ENCODE results near the gene MCF2L2.

Gene MCF2L2

DNA sequence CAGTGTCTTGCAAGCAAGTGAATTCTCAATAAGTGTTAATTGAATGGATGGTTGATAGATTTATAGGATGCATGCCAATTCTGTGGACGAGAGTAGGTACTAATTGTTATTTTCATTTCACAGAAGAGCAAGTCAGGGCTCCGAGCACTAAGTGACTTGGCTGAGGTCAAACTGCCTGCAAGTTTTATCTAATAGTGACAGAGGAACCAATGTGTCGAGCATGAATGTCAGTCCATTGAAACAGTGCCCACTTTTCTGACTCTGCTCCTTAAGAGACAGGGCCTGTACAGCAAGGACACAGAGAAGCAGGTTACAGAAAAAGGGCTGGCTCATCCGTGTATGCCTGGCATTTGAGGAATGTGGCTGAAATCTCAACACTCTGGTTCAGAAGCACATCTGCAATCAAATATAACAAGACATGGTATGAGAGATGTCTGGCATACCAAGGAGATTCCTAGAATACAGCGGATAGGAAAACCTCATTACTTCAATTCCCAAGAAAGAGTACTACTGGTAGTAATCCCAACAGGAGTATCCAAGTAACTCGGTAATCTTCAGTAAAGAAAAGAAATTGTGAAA lies 181.3 kb downstream of the MCF2L2 start:
- TF ChIP-seq, protein P1, sequence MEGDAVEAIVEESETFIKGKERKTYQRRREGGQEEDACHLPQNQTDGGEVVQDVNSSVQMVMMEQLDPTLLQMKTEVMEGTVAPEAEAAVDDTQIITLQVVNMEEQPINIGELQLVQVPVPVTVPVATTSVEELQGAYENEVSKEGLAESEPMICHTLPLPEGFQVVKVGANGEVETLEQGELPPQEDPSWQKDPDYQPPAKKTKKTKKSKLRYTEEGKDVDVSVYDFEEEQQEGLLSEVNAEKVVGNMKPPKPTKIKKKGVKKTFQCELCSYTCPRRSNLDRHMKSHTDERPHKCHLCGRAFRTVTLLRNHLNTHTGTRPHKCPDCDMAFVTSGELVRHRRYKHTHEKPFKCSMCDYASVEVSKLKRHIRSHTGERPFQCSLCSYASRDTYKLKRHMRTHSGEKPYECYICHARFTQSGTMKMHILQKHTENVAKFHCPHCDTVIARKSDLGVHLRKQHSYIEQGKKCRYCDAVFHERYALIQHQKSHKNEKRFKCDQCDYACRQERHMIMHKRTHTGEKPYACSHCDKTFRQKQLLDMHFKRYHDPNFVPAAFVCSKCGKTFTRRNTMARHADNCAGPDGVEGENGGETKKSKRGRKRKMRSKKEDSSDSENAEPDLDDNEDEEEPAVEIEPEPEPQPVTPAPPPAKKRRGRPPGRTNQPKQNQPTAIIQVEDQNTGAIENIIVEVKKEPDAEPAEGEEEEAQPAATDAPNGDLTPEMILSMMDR (IDR thresholded peaks at IDR 0.05): no peak
- Histone ChIP-seq H3K27ac (no peak overlapping the region), H3K4me3 (ENCODE audit: low read depth in 1 of 2, low read length in 1 of 2) (no peak overlapping the region), H3K4me1 (ENCODE audit: control insufficient read depth in 1 of 2, insufficient read depth in 1 of 2, low read depth in 1 of 2, low read length in 1 of 2) (peaks cover 18 to 21% of the 10 kb centered on the region in 2 experiments), H3K36me3 (no peaks in the 10 kb centered on the region), H3K9me3 (peaks cover 7% of the 10 kb centered on the region), H3K27me3 (no peaks in the 10 kb centered on the region)

DNA sequence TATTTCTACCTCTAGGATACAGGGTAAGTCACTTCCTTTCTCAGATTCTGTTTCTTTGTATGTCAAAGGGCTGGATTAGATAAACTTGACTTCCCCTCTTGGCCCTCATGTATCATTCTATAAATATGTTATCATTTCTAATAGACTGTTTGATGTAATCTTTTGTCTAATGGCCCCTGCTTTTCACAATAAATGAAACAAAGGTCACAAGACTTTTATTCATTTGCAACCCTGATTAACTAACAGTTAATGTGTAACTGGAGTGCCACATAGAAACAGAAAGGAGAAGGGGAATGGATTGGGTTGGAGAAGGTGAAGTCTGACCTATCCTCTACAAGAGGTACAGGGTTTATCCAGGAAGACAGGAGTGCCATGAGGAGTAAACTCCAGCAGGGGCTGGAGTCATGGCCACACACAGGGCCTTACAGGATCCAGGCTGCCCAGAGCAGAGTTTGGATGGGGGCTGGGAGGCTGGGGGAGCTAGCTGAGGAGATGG lies 183.4 kb downstream of the MCF2L2 start:
- peaks cover 18 to 21% of the 10 kb centered on the region in 2 experiments for H3K4me1 ChIP-seq (ENCODE audit: control insufficient read depth in 1 of 2, insufficient read depth in 1 of 2, low read depth in 1 of 2, low read length in 1 of 2)
- peaks cover 7% of the 10 kb centered on the region for H3K9me3 ChIP-seq
- TF ChIP-seq, protein P1 (IDR thresholded peaks at IDR 0.05): no peak
- no peaks in the 10 kb centered on the region for H3K27me3 ChIP-seq
- no peak overlapping the region for H3K4me3 ChIP-seq (ENCODE audit: low read depth in 1 of 2, low read length in 1 of 2)
- peak overlapping the region; percentile 66 for H3K27ac ChIP-seq
- no peaks in the 10 kb centered on the region for H3K36me3 ChIP-seq

DNA sequence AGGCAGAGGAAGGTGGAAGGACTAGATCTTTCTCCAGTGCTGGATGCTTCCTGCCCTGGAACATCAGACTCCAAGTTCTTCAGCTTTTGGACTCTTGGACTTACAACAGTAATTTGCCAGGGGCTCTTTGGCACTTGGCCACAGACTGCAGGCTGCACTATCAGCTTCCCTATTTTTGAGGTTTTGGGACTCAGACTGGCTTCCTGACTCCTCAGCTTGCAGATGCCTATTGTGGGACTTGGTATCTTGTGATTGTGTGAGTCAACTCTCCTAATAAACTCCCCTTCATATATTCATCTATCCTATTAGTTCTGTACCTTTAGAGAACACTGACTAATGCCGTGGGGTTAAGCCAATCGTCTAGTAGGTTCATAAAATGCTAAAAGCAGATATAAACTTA lies 184.2 kb downstream of the MCF2L2 start:
- peak overlapping the region; percentile 66 for H3K27ac ChIP-seq
- peaks cover 7% of the 10 kb centered on the region for H3K9me3 ChIP-seq
- no peaks in the 10 kb centered on the region for H3K36me3 ChIP-seq
- no peak overlapping the region for H3K4me3 ChIP-seq (ENCODE audit: low read depth in 1 of 2, low read length in 1 of 2)
- H3K4me1 ChIP-seq (ENCODE audit: control insufficient read depth in 1 of 2, insufficient read depth in 1 of 2, low read depth in 1 of 2, low read length in 1 of 2): peaks cover 18 to 21% of the 10 kb centered on the region in 2 experiments
- no peaks in the 10 kb centered on the region for H3K27me3 ChIP-seq
- TF ChIP-seq, protein P1 (IDR thresholded peaks at IDR 0.05): no peak

DNA sequence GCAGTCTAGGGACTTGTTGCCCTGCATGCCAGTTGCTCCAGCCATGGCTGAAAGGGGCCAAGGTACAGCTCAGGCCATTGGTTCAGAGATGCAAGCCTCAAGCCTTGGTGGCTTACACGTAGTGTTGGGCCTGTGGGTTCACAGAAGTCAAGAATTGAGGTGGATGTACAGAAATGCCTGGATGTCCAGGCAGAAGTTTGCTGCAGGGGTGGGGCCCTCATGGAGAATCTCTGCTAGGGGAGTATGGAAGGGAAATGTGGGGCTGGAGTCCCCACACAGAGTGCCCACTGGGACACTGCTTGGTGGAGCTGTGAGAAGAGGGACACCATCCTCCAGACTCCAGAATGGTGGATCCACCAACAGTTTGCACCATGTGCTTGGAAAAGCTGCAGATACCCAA lies 186.0 kb downstream of the MCF2L2 start:
- Histone ChIP-seq H3K4me3 (ENCODE audit: low read depth in 1 of 2, low read length in 1 of 2) (no peak overlapping the region), H3K27me3 (no peaks in the 10 kb centered on the region), H3K9me3 (peaks cover 7% of the 10 kb centered on the region), H3K36me3 (no peaks in the 10 kb centered on the region), H3K27ac (no peak overlapping the region), H3K4me1 (ENCODE audit: control insufficient read depth in 1 of 2, insufficient read depth in 1 of 2, low read depth in 1 of 2, low read length in 1 of 2) (peaks cover 18 to 21% of the 10 kb centered on the region in 2 experiments)
- TF ChIP-seq, protein P1 (IDR thresholded peaks at IDR 0.05): no peak

DNA sequence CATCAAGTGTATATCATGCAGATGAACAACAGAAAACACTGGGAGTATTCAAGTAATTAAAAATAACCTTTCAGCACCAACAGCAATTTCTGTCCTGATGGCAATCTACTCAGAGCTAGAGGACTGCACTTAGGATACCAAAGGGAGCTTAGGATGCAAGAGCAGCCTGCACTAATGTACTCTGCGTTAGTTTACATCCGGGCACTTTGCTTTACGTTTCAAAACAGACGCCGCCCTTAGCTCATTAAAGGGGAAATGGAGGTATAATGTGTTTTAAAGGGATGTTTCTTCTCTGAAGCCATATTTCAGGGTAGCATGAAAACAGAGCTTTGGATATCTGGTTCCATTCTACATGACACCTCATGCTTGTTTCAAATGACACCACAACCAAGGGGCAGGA lies 189.4 kb downstream of the MCF2L2 start:
- H3K4me1 ChIP-seq (ENCODE audit: control insufficient read depth in 1 of 2, insufficient read depth in 1 of 2, low read depth in 1 of 2, low read length in 1 of 2): peaks cover 3 to 9% of the 10 kb centered on the region in 2 experiments
- no peaks in the 10 kb centered on the region for H3K36me3 ChIP-seq
- TF ChIP-seq, protein P1 (IDR thresholded peaks at IDR 0.05): no peak
- H3K27ac ChIP-seq: no peak overlapping the region
- H3K9me3 ChIP-seq: peaks cover 7% of the 10 kb centered on the region
- H3K27me3 ChIP-seq: no peaks in the 10 kb centered on the region
- no peak overlapping the region for H3K4me3 ChIP-seq (ENCODE audit: low read depth in 1 of 2, low read length in 1 of 2)
